ENCODE data around the gene CCR4. TPM values are rescaled to one million over a fixed set of nuclear protein-coding genes. Genes with fewer than 3 reads are reported as not detected.

Gene CCR4
- total RNA-seq, 2 experiments from 2014 or later, result 17.5 to 20.7 TPM

DNA sequence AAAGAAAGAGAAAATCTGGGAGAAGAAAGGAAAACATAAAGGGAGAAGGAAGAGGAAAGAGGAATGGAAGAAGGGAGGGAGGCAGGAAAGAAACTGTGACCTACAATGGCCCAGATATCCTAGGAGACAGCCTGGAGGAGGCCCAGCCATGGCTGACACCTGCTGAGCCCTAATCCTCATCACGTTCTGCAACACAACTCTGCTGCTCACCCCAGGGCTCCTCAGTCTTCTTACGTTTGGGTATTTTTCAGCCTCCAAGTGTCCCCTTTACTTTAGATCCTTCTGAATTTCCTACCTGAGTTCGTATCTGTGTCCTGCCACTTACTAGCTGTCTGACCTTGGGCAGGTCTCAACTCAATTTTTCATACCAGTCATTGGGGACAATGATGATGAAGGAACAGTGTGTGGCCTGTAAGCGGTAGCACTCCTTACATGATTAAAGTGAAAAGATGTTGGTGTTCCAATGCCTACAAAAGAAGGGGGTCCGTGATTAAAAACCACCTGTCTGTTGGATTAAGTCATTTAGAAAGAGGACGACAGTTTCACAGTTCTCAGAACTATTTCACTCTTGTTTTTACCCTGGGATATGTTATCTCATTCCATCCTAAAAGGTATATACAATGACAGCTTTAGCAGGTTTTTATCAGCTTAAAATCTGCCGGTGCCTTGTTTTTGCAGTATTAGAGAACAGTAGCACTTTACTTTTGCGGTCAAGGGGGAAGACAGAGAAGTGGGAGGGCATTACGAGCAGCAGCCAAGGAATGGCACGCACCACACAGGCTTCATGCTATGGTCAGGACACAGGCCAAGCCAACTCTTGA lies 47.4 kb downstream of the CCR4 start:
- ATAC-seq (ENCODE audit: low read depth) (no peak), DNase-seq (no peak)
- H3K27me3 Mint-ChIP-seq, result no peaks in the 10 kb centered on the region
- no peak overlapping the region for H3K4me3 Mint-ChIP-seq
- H3K9me3 Mint-ChIP-seq, result no peaks in the 10 kb centered on the region
- POLR2A ChIA-PET, result no interaction called here
- peaks cover 21% of the 10 kb centered on the region for H3K4me1 Mint-ChIP-seq
- no peak overlapping the region for H3K27ac Mint-ChIP-seq
- peaks cover 48% of the 10 kb centered on the region for H3K36me3 Mint-ChIP-seq

DNA sequence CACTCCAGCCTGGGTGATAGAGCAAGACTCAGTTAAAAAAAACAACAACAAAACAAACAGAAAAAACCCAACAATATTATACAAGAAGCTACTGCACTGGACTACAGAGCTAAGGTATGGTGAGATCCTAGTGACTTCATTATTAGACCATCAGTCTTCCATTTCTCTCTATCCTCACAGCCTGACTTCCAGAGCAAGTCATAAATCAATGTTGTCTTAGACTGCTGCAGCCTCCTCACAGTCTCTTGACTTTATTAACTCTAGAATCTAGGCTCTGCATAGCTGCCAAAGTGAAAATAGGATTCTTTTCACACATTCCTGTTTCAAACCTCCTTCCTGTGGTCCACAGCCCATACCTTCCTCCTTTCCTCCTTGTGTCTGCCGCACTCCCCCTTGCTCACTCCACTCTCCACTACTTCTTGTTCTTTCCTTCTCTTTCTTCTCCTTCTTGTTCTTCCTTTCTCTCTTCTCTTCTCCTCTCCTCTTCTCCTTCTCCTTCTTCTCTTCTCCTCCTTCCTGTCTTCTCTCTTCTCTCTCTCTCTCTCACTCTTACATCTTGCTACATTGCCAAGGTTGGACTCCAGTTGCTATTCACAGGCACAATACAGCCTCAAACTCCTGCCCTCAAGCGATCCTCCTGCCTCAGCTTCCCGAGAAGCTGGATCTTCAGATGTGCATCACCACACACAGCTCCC lies 49.4 kb downstream of the CCR4 start:
- POLR2A ChIA-PET, result no interaction called here
- H3K9me3 Mint-ChIP-seq, result no peaks in the 10 kb centered on the region
- H3K27me3 Mint-ChIP-seq, result no peaks in the 10 kb centered on the region
- ATAC-seq (ENCODE audit: low read depth) (no peak), DNase-seq (no peak)
- H3K4me1 Mint-ChIP-seq, result peaks cover 18% of the 10 kb centered on the region
- no peak overlapping the region for H3K27ac Mint-ChIP-seq
- H3K36me3 Mint-ChIP-seq, result peaks cover 43% of the 10 kb centered on the region
- H3K4me3 Mint-ChIP-seq, result no peak overlapping the region

DNA sequence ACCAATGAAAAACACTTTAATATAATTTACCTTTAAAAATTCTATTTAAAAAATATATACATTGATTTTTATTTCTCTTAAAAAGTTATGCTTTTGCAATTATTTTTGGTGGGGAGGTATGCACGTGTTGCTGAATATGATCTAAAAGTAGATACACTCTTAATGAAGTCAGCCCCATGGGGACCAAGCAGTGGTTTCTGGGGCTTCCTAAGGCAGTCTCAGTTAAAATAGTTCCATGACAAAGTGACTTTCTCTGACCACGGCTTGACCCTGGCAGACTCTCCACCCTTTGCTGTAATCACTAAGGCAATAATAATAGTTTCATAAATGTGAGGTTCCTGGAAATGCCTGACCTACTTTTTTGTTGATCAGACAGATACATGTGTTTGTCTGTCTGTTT lies 50.4 kb downstream of the CCR4 start:
- no peaks in the 10 kb centered on the region for H3K27me3 Mint-ChIP-seq
- no peak overlapping the region for H3K4me3 Mint-ChIP-seq
- POLR2A ChIA-PET, result interaction anchor here (0.6 kb wide), 1 partner anchor 9 kb away, joined by 3 read pairs; no protein-coding TSS in a partner anchor
- peaks cover 9% of the 10 kb centered on the region for H3K4me1 Mint-ChIP-seq
- no peaks in the 10 kb centered on the region for H3K9me3 Mint-ChIP-seq
- H3K36me3 Mint-ChIP-seq, result peaks cover 40% of the 10 kb centered on the region
- DNase-seq (no peak), ATAC-seq (ENCODE audit: low read depth) (no peak)
- H3K27ac Mint-ChIP-seq, result no peak overlapping the region

- POLR2A ChIA-PET, result no interaction called here
- Mint-ChIP-seq H3K27me3 (no peaks in the 10 kb centered on the region), H3K27ac (no peak overlapping the region), H3K36me3 (peaks cover 42% of the 10 kb centered on the region), H3K4me3 (no peak overlapping the region), H3K9me3 (no peaks in the 10 kb centered on the region), H3K4me1 (peaks cover 19% of the 10 kb centered on the region)
- DNase-seq (no peak), ATAC-seq (ENCODE audit: low read depth) (no peak)
These were observed 51.9 kb downstream of the CCR4 start for GRCh38 chr3:33003308-33003707.

DNA sequence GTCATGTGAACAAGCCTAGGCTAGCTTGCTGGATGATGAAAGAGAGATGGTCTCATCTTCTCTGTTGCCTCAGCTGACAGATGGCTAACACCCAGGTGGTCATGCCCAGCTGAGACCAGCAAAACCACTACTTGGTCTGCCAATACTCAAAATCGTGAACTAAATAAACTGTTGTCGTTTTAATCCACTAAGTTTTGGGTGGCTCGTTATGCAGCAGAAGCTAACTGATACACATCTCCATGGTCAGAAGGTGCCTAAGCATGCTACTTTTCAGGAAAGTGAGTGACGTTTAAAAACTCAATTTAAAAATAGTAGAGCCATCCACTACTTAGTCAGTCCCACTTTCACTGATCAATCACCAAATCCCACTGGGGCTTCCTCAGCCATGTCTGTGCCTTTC lies 52.8 kb downstream of the CCR4 start:
- POLR2A ChIA-PET, result no interaction called here
- H3K4me1 Mint-ChIP-seq, result peaks cover 19% of the 10 kb centered on the region
- no peaks in the 10 kb centered on the region for H3K9me3 Mint-ChIP-seq
- H3K36me3 Mint-ChIP-seq, result peaks cover 36% of the 10 kb centered on the region
- no peak overlapping the region for H3K4me3 Mint-ChIP-seq
- ATAC-seq (ENCODE audit: low read depth) (no peak), DNase-seq (no peak)
- no peaks in the 10 kb centered on the region for H3K27me3 Mint-ChIP-seq
- no peak overlapping the region for H3K27ac Mint-ChIP-seq

- POLR2A ChIA-PET, result no interaction called here
- H3K27ac Mint-ChIP-seq, result no peak overlapping the region
- H3K4me3 Mint-ChIP-seq, result no peak overlapping the region
- H3K36me3 Mint-ChIP-seq, result peaks cover 36% of the 10 kb centered on the region
- H3K9me3 Mint-ChIP-seq, result no peaks in the 10 kb centered on the region
- ATAC-seq (ENCODE audit: low read depth), result no peak
- H3K4me1 Mint-ChIP-seq, result peaks cover 19% of the 10 kb centered on the region
- no peaks in the 10 kb centered on the region for H3K27me3 Mint-ChIP-seq
- no peak for DNase-seq
These were observed 53.5 kb downstream of the CCR4 start for GRCh38 chr3:33004961-33005360.

Other genes with a start within 250 kb of the CCR4 start
- gene TRIM71, start 133.6 kb upstream of the CCR4 start, total RNA-seq, result not detected
- 10 to 100 TPM; 40.6 to 46.0 TPM for gene GLB1, start 145.5 kb downstream of the CCR4 start, total RNA-seq
- gene TMPPE, start 145.5 kb downstream of the CCR4 start, total RNA-seq, result 10 to 100 TPM in 1 of 2 experiments, 1 to 10 TPM in 1; 9.8 to 10.9 TPM
- gene CRTAP, start 162.4 kb downstream of the CCR4 start, total RNA-seq, result 10 to 100 TPM; 36.0 to 39.4 TPM